ENCODE measurements around the gene FLNB.
"Not testable (repeated sequence)": the region's sequence is repeated elsewhere in the genome, so short reads cannot be mapped to it uniquely, and the experiment has no call there.

FLNB gene

DNA sequence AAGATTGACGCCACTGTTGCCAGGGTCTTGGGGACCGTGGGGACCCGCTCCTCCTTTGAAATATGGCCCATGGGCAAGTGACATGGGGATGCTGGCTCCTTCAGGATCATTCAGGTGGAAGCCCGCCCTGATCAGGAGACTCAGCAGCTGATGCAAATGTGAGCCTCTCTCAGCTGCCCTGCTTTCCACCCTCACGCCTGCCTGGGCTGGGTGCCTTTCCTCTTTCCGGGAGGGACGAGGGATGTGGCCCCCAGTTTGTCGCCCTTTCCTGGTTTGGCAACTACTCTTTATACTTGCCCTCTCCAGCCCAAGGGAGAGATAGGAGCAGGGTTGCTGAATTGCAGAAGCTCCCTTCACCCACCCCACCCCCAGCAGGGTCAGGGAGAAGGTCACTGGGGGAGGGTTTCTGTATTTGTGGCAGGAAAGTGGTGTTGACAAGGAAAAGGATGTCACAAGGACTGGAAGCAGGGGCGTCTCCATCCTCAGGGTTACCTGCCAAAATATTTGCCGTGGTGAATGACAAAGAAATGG lies 180.8 kb downstream of the FLNB start:
- no peak for DNase-seq

- DNase-seq: no peak
Observed at GRCh38 chr3:58189691-58190090, 181.5 kb downstream of the FLNB start.

DNA sequence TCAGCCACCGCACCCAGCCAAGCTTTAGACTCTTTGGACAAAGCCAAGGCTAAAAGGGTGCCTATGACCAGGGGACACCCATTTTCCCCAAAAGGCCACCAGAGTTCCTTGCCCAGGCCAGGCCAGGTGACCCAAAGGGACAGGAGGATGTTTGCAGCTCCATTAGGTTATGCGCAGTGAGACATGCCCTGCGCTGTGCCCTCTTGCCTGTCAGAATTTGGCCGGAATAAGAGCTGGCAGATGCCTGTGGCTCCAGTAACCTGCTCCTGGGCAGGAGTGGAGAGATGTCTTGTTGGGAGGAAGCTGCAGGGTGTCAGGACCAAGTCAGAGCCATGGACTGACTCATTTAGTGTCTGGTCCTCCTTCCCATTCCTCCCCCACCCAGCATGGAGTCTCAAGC lies 182.1 kb downstream of the FLNB start:
- DNase-seq: no peak

GRCh38 chr3:58190882-58191281 lies 182.7 kb downstream of the FLNB start:
- no peak for DNase-seq

GRCh38 chr3:58191361-58191991 lies 183.3 kb downstream of the FLNB start:
- no peak for DNase-seq

DNA sequence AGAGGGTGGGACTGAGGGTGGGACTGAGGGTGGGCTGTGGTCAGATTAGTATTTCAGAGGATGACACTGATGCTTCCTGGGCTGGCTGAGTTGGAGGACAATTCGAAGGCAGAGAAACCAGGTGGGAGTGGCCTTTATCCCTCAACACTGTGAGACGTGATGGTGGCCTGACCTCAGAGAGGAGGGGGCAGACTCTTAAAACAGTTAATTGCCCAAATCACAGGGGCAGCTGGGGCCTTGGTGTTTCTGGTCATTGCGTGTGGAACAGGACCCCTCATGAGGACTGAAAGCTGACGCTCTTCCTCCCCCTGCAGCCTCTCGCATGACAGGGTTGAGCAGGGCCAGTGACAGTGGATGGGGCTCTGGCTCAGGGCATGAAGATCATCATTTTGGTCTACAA lies 183.8 kb downstream of the FLNB start:
- no peak for DNase-seq

GRCh38 chr3:58193682-58194407 lies 185.6 kb downstream of the FLNB start:
- DNase-seq: no peak

- no peak for DNase-seq
Observed at GRCh38 chr3:58197588-58197987, 189.4 kb downstream of the FLNB start.

- no peak for DNase-seq
Observed at GRCh38 chr3:58198362-58198761, 190.1 kb downstream of the FLNB start.

GRCh38 chr3:58198804-58199203 lies 190.6 kb downstream of the FLNB start:
- no peak for DNase-seq

DNA sequence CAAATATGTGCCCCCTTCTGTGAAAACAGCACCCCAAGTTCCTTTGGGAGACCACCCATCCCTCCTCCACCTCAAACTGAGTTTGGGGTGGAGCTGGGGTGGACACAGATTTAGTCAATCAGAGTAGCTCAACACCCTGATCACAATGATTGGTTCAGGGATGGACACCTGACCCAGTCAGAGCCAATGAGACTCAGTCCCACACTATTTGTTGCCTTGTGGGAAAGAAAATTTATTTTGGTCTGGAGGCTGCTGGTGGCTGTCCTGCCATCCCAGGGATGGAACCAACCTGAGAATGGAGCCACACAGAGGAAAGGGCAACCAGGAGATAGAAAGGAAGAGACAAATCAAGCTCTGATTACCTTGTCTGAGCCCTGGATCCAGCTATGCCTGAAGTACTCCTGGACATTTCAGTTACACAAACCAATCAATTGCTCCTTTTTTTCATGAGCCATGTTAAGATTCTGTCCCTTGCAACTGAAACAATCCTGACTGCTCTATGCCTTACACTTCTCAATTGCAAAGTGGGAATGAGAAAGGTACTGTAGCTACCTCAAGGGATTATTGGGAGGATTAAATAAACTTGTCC lies 192.0 kb downstream of the FLNB start:
- no peak for DNase-seq

DNA sequence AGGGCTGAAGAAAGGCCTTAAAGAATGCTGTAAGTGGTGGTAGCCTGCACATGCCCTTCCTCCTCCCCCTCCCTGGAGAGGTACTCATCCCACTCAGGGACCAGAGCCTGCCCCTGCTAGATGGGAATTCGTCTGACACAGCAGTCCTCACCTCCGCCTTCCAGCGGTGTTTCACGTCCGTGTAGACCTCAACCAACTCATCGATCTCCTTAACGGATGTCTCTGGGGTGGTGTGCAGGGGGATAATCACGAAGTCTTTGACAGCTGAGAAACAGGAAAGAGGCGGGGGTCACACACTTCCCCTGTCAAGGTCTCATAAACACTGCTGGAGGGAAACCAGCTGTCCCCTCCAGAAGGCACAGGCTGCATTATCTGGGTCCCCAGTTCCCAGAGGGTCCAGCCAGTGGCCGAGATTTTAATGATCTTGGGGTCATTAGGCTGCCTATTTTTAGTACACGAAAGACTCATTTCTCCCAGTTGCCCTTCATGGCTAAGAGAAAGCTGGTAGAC lies 192.7 kb downstream of the FLNB start:
- DNase-seq: no peak

DNA sequence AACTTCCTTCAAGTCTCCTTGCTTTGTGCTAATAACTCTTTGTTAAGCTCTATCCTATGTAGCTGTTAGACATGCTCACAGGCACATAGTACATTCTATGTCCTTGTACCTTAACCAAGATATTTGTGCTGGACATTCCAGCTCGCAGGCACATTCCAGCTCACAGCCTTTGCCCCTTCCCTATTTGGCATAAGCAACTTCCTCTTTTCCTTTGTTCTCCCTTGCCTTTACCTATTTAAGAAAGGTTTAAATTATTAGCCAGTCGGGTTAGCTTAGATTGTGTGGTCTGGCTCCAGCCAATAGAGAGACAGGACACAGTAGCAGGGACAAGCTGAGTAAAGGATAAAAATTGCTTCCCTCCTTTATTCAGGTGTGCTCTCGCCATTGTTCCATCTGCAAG lies 193.2 kb downstream of the FLNB start:
- not testable (repeated sequence) for DNase-seq

- no peak for DNase-seq
Observed at GRCh38 chr3:58202917-58203360, 194.7 kb downstream of the FLNB start.

DNA sequence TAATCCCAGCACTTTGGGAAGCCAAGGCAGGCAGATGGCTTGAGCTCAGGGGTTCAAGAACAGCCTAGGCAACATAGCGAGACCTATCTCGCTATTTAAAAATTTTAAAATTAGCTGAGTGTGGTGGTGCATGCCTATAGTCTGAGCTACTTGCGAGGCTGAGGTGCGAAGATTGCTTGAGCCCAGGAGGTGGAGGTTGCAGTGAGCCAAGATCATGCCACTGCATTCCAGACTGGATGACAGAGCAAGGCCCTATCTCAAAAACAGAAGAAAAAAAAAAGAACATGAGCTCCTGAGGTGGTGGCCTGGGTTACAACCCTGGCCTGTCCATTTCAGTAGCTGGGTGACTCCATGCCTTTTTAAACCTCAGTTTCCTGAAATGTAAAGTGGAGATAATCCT lies 195.3 kb downstream of the FLNB start:
- no peak for DNase-seq

DNA sequence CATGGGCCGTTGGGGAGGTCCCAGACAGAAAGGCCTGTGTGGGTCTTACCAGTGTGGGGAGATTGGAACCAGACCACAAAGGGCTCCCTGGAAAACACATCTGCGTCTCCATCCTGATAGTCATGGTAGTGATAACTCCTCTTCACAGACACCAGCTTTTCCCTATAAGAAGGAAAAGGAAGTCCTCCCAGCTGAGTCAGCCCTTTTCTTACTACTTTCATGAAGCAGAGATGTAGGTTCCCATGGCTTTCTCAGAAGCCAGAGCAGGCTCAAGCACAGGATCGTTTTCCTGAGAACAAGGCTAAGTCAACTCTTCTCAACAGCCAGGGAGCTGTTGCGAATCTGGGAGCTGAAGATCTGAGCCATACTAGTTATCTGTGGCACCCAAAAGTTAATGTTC lies 196.5 kb downstream of the FLNB start:
- no peak for DNase-seq

DNA sequence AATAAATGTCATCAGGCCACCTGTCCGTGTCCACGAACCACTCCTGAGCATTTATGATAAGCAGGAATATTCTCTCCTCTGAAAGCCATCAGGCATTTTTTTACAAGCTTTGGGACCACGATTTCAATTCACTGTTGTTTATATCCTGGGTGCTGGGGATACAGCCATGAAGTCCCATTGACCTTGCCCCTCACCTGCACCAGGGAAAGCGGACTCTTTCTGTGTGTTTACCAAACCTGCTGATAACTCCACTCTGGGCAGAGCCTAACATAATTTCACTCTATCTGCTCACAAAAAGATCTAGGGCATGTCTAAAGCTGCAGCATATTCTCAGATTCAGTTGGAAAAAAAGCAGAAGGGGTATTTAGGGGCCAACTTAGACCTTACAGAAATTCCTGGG lies 197.8 kb downstream of the FLNB start:
- no peak for DNase-seq

GRCh38 chr3:58206406-58207011 lies 198.3 kb downstream of the FLNB start:
- no peak for DNase-seq

DNA sequence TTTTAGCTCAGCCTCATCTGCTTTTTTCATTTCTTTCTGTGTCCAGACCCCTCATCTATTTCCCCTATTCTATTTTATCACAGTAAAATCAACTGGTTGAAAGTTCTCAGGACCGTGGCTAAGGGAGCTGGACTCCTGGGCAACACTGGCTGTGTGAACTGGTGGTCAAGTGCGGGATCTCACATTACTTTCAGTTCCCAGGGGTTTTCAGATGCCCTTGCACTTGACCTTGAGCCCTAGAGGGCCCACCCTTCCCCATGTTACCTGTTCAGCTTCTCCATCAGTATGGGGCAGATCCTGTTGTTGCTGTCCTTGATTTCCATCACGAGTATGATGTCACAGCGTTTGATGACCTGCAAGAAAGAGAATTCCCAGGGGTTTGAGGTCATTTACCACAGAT lies 199.7 kb downstream of the FLNB start:
- DNase-seq: no peak

DNA sequence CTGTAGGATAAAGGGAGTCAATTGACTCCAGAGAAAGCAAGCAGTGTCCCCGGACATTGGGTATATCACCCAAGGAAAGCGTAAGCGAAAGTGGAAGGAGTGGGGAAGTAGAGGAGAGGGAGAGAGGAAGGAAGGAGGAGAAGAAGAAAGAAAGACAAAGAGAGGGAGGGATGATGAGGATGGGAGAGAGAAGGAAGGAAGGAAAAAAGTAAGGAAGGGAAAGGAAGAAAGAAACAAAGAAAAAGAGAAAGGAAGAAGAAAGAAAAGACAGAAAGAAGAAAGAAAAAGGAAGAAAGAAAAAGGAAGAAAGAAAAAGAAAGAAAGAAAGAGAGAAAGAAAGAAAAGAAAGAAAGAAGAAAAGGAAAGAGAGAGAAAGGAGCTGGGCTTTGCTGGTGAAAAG lies 201.7 kb downstream of the FLNB start:
- DNase-seq: no peak

- DNase-seq: no peak
Observed at GRCh38 chr3:58210761-58211460, 202.7 kb downstream of the FLNB start, which contains the start of gene DNASE1L3. Gene DNASE1L3 (minus strand): TSS chr3:58210972. CDS start chr3:58210906, 66 bp downstream.

- DNase-seq: no peak
Observed at GRCh38 chr3:58214484-58215316, 206.5 kb downstream of the FLNB start.
